ENCODE data around the gene NKX2-2. TPM values are rescaled to one million over a fixed set of nuclear protein-coding genes. Genes with fewer than 3 reads are reported as not detected.

The NKX2-2 gene
- total RNA-seq, 1 donor from 2014 or later, result not detected

GRCh38 chr20:21555470-21556120 is 41.7 kb upstream of the NKX2-2 start:
- Mint-ChIP-seq H3K27me3 (ENCODE audit: low read depth) (peaks cover 11% of the 10 kb centered on the region), H3K9me3 (ENCODE audit: low read depth) (no peaks in the 10 kb centered on the region), H3K36me3 (ENCODE audit: low read depth) (no peaks in the 10 kb centered on the region), H3K27ac (ENCODE audit: unreplicated experiment) (no peak overlapping the region), H3K4me3 (ENCODE audit: unreplicated experiment) (no peak overlapping the region), H3K4me1 (ENCODE audit: low read depth) (no peaks in the 10 kb centered on the region)
- DNase-seq (ENCODE audit: low spot score), result no peak
- no peak for TF ChIP-seq CTCF (IDR thresholded peaks at IDR 0.05)

DNA sequence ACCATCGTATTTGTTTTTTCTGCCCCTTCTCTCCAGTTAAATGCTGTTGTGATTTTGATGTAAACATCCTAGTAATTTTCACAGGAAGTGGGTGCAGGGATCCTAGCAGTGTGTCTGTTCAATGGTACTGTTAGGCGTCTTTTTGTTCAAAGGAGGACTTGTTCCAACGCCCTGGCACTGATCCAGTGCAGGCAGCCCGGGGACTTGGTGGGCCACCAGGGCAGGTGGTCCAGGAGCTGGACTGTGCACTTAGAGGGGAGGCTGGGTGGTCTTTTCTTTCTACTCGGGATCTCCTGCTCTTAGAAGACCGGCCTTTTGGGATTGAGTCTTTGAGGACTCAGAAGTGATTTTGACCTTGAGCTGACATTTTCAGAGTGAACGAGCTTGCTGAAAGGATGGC is 41.1 kb upstream of the NKX2-2 start:
- Mint-ChIP-seq H3K4me1 (ENCODE audit: low read depth) (no peaks in the 10 kb centered on the region), H3K27ac (ENCODE audit: unreplicated experiment) (no peak overlapping the region), H3K27me3 (ENCODE audit: low read depth) (peaks cover 13% of the 10 kb centered on the region), H3K4me3 (ENCODE audit: unreplicated experiment) (no peak overlapping the region), H3K36me3 (ENCODE audit: low read depth) (no peaks in the 10 kb centered on the region), H3K9me3 (ENCODE audit: low read depth) (no peaks in the 10 kb centered on the region)
- DNase-seq (ENCODE audit: low spot score), result no peak
- TF ChIP-seq CTCF (IDR thresholded peaks at IDR 0.05), result no peak

- H3K27ac Mint-ChIP-seq (ENCODE audit: unreplicated experiment), result no peak overlapping the region
- H3K4me3 Mint-ChIP-seq (ENCODE audit: unreplicated experiment), result no peak overlapping the region
- no peaks in the 10 kb centered on the region for H3K4me1 Mint-ChIP-seq (ENCODE audit: low read depth)
- H3K9me3 Mint-ChIP-seq (ENCODE audit: low read depth), result no peaks in the 10 kb centered on the region
- DNase-seq (ENCODE audit: low spot score), result no peak
- no peaks in the 10 kb centered on the region for H3K36me3 Mint-ChIP-seq (ENCODE audit: low read depth)
- no peak for TF ChIP-seq CTCF (IDR thresholded peaks at IDR 0.05)
- H3K27me3 Mint-ChIP-seq (ENCODE audit: low read depth), result peaks cover 16% of the 10 kb centered on the region
Observed at GRCh38 chr20:21554376-21554890, 40.6 kb upstream of the NKX2-2 start.

DNA sequence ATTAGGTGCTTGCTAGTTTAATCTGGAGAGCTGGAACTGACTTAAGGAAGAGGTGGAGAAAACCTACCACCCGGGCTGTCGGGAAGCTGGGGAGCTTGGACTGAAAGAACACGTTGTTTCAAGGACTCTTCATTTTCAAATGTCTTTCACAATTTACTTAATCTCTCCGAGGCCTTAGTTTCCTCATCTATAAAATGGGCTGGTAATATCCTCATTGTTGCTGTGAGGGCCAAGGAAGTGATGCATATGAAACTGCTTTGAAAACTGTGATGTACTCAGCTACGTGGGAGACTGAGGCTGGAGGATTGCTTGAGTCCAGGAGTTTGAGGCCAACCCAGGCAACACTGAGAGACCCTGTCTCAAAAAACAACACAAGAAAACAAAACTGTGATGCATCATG is 36.7 kb upstream of the NKX2-2 start:
- Mint-ChIP-seq H3K9me3 (ENCODE audit: low read depth) (no peaks in the 10 kb centered on the region), H3K36me3 (ENCODE audit: low read depth) (no peaks in the 10 kb centered on the region), H3K27me3 (ENCODE audit: low read depth) (peaks cover 16% of the 10 kb centered on the region), H3K4me3 (ENCODE audit: unreplicated experiment) (no peak overlapping the region), H3K27ac (ENCODE audit: unreplicated experiment) (no peak overlapping the region), H3K4me1 (ENCODE audit: low read depth) (no peaks in the 10 kb centered on the region)
- DNase-seq (ENCODE audit: low spot score), result no peak
- TF ChIP-seq CTCF (IDR thresholded peaks at IDR 0.05), result no peak

DNA sequence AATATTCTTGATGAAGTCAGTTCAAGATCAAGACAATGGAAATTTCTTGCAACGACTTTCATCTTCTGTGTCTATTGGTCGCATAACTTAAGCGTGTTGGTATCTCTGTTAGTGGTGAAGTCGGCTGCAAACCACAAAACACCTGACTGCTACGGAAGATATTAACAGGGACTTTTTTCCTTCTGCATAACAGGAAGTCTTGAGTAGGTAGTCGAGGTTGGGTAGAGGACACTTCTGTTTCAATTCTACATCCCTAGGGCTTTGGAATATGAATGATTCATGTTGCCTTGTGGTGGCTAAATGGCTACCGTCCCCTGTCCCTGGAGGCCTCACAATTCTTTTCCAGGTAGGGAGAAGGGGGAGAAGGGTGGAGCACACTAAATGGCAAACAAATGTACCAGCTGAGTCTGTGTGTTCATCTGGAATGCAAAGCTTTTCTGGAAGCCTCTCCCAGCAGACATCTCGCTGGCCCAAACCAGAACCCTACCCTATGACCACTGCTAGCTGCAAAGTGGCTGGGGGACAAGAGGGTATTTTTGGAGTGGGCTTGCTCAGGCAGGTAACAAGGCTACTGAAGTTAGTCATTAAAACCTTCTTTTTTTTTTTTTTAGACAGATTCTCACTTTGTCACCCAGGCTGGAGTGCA is 34.6 kb upstream of the NKX2-2 start:
- H3K9me3 Mint-ChIP-seq (ENCODE audit: low read depth), result no peaks in the 10 kb centered on the region
- peaks cover 18% of the 10 kb centered on the region for H3K27me3 Mint-ChIP-seq (ENCODE audit: low read depth)
- H3K36me3 Mint-ChIP-seq (ENCODE audit: low read depth), result no peaks in the 10 kb centered on the region
- no peak overlapping the region for H3K27ac Mint-ChIP-seq (ENCODE audit: unreplicated experiment)
- no peak overlapping the region for H3K4me3 Mint-ChIP-seq (ENCODE audit: unreplicated experiment)
- H3K4me1 Mint-ChIP-seq (ENCODE audit: low read depth), result no peaks in the 10 kb centered on the region
- no peak for TF ChIP-seq CTCF (IDR thresholded peaks at IDR 0.05)
- no peak for DNase-seq (ENCODE audit: low spot score)
